HEK293 (cell line): ENCODE results near the gene ST8SIA5.

Experiments used
- CTCF ChIP-seq: fragments of 450-650 bp; formaldehyde crosslinking; IDR thresholded peaks from 2 replicates; pipeline ENCODE4 v1.5.1; 2016; ENCODE audit warnings: missing biosample characterization, missing genetic modification characterization
- MZF1 ChIP-seq: fragments of 450-650 bp; formaldehyde crosslinking; IDR thresholded peaks from 2 replicates; pipeline ENCODE4 v1.5.1; 2017; ENCODE audit warnings: missing biosample characterization, missing genetic modification characterization, borderline replicate concordance
- PATZ1 ChIP-seq: fragments of 450-650 bp; formaldehyde crosslinking; IDR thresholded peaks from 2 replicates; pipeline ENCODE4 v1.5.1; 2016; ENCODE audit warnings: missing biosample characterization, missing genetic modification characterization
- PBX3 ChIP-seq: sonication (generic); formaldehyde crosslinking; IDR thresholded peaks from 2 replicates; pipeline ENCODE4 v1.8.1; 2022; ENCODE audit warnings: mild to moderate bottlenecking, moderate library complexity, missing genetic modification reagents
- RBAK ChIP-seq: fragments of 450-650 bp; formaldehyde crosslinking; IDR thresholded peaks from 2 replicates; pipeline ENCODE4 v1.5.1; 2016; ENCODE audit warnings: missing biosample characterization, missing genetic modification characterization
- ZNF174 ChIP-seq: fragments of 450-650 bp; formaldehyde crosslinking; IDR thresholded peaks from 2 replicates; pipeline ENCODE4 v1.5.0; 2017; ENCODE audit warnings: missing biosample characterization, mild to moderate bottlenecking, missing genetic modification characterization
- ZNF26 ChIP-seq: fragments of 450-650 bp; formaldehyde crosslinking; IDR thresholded peaks from 2 replicates; pipeline ENCODE4 v1.5.1; 2016; ENCODE audit warnings: missing biosample characterization, missing genetic modification characterization

DNA sequence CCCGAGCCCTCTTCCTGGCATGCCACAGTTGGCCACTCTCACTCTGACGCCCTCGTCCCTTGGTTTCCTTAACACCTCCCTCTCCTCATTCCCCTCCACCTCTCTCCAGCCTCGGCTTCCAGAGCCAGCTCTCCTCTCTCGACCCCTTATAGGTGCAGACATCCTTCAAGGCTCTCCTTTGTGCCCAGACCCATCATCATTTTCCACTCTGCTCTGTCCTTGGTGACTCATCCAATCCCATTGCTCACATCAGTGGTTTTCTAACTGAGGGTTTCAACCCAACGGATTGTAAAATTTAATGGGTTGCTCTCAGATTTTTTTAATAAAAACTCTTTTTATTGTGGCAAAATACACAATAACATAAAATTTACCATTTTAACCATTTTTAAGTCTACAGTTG is 6.2 kb downstream of the ST8SIA5 start:
- TF ChIP-seq ZNF26 (tag by site-specific recombination) (no peak), PBX3 (CRISPR knock-in tag) (no peak), MZF1 (no peak), RBAK (tag by site-specific recombination) (no peak), PATZ1 (no peak), CTCF (tag by site-specific recombination) (no peak), ZNF174 (tag by site-specific recombination) (no peak)
